OCI-LY1 (cell line): Measurements from ENCODE around the gene SIAE.

Source experiments
- H2AFZ ChIP-seq: fragments of 200-600 bp; sonication (generic), shearing (Covaris generic); 2 replicates; pipeline ENCODE4 v1.6.0; 2014; ENCODE audit warnings: antibody characterized with exemption, mild to moderate bottlenecking, low read length
- H3F3A ChIP-seq: fragments of 200-600 bp; sonication (generic), shearing (Covaris generic); 2 replicates; pipeline ENCODE4 v1.6.0; 2014; ENCODE audit warnings: mild to moderate bottlenecking, antibody characterized with exemption, low read length, moderate library complexity; ENCODE audit not compliant: insufficient read depth
- H3K27ac ChIP-seq: fragments of 200-600 bp; sonication (generic); 2 replicates; pipeline ENCODE4 v1.5.1; 2014; ENCODE audit warnings: low read length, mixed run types, mild to moderate bottlenecking, low read depth; ENCODE audit not compliant: poor library complexity, severe bottlenecking
- H3K27me3 ChIP-seq: fragments of 200-600 bp; sonication (generic); 2 replicates; pipeline ENCODE4 v1.6.0; 2014; ENCODE audit warnings: antibody characterized with exemption, mild to moderate bottlenecking, low read length, moderate library complexity; ENCODE audit not compliant: insufficient read depth
- H3K36me3 ChIP-seq: fragments of 200-600 bp; sonication (generic); 2 replicates; pipeline ENCODE4 v1.6.1; 2014; ENCODE audit warnings: mild to moderate bottlenecking, antibody characterized with exemption, low read length, moderate library complexity, mixed read lengths; ENCODE audit not compliant: insufficient read depth
- H3K4me1 ChIP-seq: fragments of 200-600 bp; sonication (generic); 2 replicates; pipeline ENCODE4 v1.5.1; 2014; ENCODE audit warnings: mild to moderate bottlenecking, low read length, moderate library complexity; ENCODE audit not compliant: insufficient read depth, severe bottlenecking
- H3K4me2 ChIP-seq: fragments of 200-600 bp; sonication (generic), shearing (Covaris generic); 2 replicates; pipeline ENCODE4 v1.6.1; 2014; ENCODE audit warnings: low read length
- H3K4me3 ChIP-seq: fragments of 200-600 bp; sonication (generic); 2 replicates; pipeline ENCODE4 v1.5.1; 2014; ENCODE audit warnings: low read length, low read depth, mild to moderate bottlenecking, mixed read lengths; ENCODE audit not compliant: poor library complexity, severe bottlenecking
- H3K79me2 ChIP-seq: fragments of 200-600 bp; shearing (Covaris generic); 2 replicates; pipeline ENCODE4 v1.6.1; 2016; ENCODE audit warnings: mixed run types, low read length, mixed read lengths; ENCODE audit not compliant: insufficient read depth
- H3K9ac ChIP-seq: fragments of 200-600 bp; sonication (generic), shearing (Covaris generic); 2 replicates; pipeline ENCODE4 v1.6.1; 2014; ENCODE audit warnings: mild to moderate bottlenecking, low read length, mixed read lengths
- H3K9me2 ChIP-seq: fragments of 200-600 bp; sonication (generic), shearing (Covaris generic); 2 replicates; pipeline ENCODE4 v1.6.1; 2014; ENCODE audit warnings: low read depth, mild to moderate bottlenecking, low read length, mixed read lengths
- H3K9me3 ChIP-seq: fragments of 200-600 bp; shearing (Covaris generic); 2 replicates; pipeline ENCODE4 v1.6.1; 2014; ENCODE audit warnings: low read length, mixed read lengths
- H4K20me1 ChIP-seq: fragments of 200-600 bp; sonication (generic), shearing (Covaris generic); 2 replicates; pipeline ENCODE4 v1.6.0; 2016; ENCODE audit warnings: mild to moderate bottlenecking, low read length; ENCODE audit not compliant: insufficient read depth
- EZH2 ChIP-seq: fragments of 200-600 bp; sonication (generic), shearing (Covaris generic); IDR thresholded peaks from 2 replicates; pipeline ENCODE4 v1.8.0; 2017; ENCODE audit warnings: borderline replicate concordance, mixed run types, mild to moderate bottlenecking, antibody characterized with exemption, low read length, moderate library complexity, mixed read lengths
- TF ChIP-seq, protein P1 (sequence below): fragments of 200-600 bp; sonication (generic), shearing (Covaris generic); IDR thresholded peaks from 2 replicates; pipeline ENCODE4 v1.5.1; 2017; ENCODE audit warnings: mild to moderate bottlenecking, antibody characterized with exemption, low read length, moderate library complexity, mixed read lengths

SIAE gene

DNA sequence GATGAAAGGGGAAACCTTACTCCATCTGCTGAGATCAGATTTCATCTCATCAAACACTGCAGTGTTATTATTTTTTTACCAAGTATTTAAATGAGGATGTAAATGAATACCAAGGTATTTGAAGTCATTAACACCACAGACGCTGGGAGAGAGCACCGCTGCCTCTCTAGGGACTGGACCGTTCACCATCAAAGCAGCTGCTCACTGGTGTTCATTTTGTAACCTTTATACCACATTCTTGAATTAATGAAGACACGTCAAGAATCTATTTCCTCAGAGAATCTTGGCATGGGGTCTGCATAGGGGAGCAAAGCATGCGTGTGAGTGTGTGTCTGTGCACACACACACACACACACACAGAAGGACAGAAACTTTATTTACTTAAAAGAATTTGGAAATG lies 15.6 kb downstream of the SIAE start:
- H2AFZ ChIP-seq: no peak overlapping the region
- TF ChIP-seq, protein P1, sequence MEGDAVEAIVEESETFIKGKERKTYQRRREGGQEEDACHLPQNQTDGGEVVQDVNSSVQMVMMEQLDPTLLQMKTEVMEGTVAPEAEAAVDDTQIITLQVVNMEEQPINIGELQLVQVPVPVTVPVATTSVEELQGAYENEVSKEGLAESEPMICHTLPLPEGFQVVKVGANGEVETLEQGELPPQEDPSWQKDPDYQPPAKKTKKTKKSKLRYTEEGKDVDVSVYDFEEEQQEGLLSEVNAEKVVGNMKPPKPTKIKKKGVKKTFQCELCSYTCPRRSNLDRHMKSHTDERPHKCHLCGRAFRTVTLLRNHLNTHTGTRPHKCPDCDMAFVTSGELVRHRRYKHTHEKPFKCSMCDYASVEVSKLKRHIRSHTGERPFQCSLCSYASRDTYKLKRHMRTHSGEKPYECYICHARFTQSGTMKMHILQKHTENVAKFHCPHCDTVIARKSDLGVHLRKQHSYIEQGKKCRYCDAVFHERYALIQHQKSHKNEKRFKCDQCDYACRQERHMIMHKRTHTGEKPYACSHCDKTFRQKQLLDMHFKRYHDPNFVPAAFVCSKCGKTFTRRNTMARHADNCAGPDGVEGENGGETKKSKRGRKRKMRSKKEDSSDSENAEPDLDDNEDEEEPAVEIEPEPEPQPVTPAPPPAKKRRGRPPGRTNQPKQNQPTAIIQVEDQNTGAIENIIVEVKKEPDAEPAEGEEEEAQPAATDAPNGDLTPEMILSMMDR: no peak
- TF ChIP-seq EZH2: no peak
- no peaks in the 10 kb centered on the region for H3K4me1 ChIP-seq
- no peaks in the 10 kb centered on the region for H3F3A ChIP-seq
- no peak overlapping the region for H3K4me2 ChIP-seq
- H3K9me2 ChIP-seq: no peaks in the 10 kb centered on the region
- H3K36me3 ChIP-seq: no peaks in the 10 kb centered on the region
- H3K9me3 ChIP-seq: no peaks in the 10 kb centered on the region
- no peaks in the 10 kb centered on the region for H3K27me3 ChIP-seq
- no peaks in the 10 kb centered on the region for H4K20me1 ChIP-seq
- no peaks in the 10 kb centered on the region for H3K79me2 ChIP-seq
- no peak overlapping the region for H3K4me3 ChIP-seq
- H3K27ac ChIP-seq: no peak overlapping the region
- H3K9ac ChIP-seq: no peak overlapping the region

DNA sequence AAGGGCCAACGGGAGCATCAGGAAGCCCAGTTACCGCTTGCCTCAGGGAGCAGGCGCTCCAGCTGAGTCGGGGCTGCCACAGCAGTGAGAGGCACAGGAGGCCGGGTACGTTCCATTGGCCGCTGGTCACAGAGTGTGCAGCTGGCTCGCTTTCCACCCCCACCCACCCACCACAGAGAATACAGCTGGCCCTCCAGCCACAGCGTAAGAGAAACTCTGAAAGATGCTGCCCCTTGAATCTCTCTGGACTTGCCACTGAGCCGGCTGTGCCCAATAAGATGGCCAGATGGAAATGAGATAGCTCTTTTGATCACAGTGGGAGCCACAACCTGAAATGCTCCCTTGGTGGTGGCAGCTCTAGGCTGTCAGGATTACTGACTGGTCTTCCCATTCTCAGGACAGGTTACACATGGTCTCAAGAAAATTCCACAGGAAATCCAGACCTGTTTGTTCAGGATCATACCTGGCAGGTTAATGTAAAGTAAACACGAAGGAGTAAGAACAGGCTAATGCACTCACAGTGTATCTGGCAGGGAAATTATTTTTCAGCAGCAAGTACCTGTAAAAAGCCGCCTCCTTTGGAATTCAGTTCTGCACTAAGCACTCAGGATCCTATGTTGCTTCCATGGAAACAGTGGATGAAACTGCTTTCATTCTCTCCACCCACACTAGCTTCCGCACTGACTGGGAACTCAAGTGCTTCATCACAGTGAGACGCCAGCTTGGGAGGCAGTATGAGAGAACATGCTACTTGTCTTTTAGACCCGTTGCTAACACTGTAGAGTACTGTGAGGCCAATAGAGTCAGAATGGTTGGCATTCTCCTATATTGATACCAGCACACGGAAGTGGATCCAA lies 16.5 kb downstream of the SIAE start:
- no peaks in the 10 kb centered on the region for H4K20me1 ChIP-seq

DNA sequence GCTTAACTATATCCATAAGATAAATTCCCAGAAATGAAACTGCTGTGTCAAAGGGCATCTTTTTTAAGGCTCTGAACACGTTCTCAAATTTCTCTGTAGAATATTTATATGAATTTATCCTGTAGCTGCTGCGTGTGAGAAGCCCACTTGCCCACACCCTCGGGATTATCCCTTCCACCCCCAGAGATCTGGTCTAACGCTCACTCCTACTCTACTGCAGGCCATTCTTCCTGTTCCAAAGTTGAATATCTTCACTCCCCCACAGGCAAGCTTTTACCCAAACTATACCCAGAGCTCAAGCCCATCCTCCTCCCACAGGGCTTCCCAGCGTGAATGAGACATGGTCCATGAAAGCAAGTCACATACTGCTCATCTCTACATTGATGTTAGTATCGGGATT lies 24.9 kb downstream of the SIAE start:
- no peaks in the 10 kb centered on the region for H3K79me2 ChIP-seq
- H4K20me1 ChIP-seq: no peaks in the 10 kb centered on the region
- H2AFZ ChIP-seq: no peak overlapping the region
- no peak overlapping the region for H3K4me2 ChIP-seq
- H3K36me3 ChIP-seq: no peaks in the 10 kb centered on the region
- no peaks in the 10 kb centered on the region for H3K27me3 ChIP-seq
- no peak overlapping the region for H3K4me3 ChIP-seq
- no peaks in the 10 kb centered on the region for H3K9me3 ChIP-seq
- no peak overlapping the region for H3K9ac ChIP-seq
- TF ChIP-seq, protein P1: no peak
- TF ChIP-seq EZH2: no peak
- peaks cover 7% of the 10 kb centered on the region for H3K4me1 ChIP-seq
- H3F3A ChIP-seq: no peaks in the 10 kb centered on the region
- H3K27ac ChIP-seq: no peak overlapping the region
- no peaks in the 10 kb centered on the region for H3K9me2 ChIP-seq

More for the DNA sequence above, 16.5 kb downstream of the SIAE start:
- Histone ChIP-seq H3K27ac (no peak overlapping the region), H3K9me2 (no peaks in the 10 kb centered on the region), H3F3A (no peaks in the 10 kb centered on the region), H3K4me1 (no peaks in the 10 kb centered on the region), H3K36me3 (no peaks in the 10 kb centered on the region), H3K4me2 (no peak overlapping the region), H3K27me3 (no peaks in the 10 kb centered on the region), H3K4me3 (no peak overlapping the region), H2AFZ (no peak overlapping the region), H3K79me2 (no peaks in the 10 kb centered on the region), H3K9ac (no peak overlapping the region), H3K9me3 (no peaks in the 10 kb centered on the region)
- TF ChIP-seq, protein P1: no peak
- TF ChIP-seq EZH2: no peak
